ENCODE results near the gene CCDC51.
"Not testable (repeated sequence)": the region's sequence is repeated elsewhere in the genome, so short reads cannot be mapped to it uniquely, and the experiment has no call there.

DNA sequence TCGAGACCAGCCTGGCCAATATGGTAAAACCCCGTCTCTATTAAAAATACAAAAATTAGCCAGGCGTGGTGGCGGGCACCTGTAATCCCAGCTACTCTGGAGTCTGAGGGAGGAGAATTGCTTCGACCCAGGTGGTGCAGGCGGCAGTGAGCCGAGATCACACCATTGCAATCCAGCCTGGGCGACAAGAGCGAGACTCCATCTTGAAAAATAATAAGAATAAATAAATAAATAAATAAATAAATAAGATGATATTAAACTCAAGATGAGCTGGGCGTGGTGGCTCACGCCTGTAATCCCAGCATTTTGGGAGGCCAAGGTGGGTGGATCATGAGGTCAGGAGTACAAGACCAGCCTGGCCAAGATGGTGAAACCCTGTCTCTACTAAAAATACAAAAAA, 41.0 kb upstream of the CCDC51 start:
- not testable (repeated sequence) for TF ChIP-seq POLR2AphosphoS5 (IDR thresholded peaks at IDR 0.05; ENCODE audit: insufficient read depth in 1 of 2, low read depth in 1 of 2); CTCF (IDR thresholded peaks at IDR 0.05)
